ENCODE measurements around the gene UIMC1. TPM values are rescaled to one million over a fixed set of nuclear protein-coding genes. Genes with fewer than 3 reads are reported as not detected.

The UIMC1 gene
- total RNA-seq, 2 experiments from 2014 or later: 42.7 to 78.5 TPM

DNA sequence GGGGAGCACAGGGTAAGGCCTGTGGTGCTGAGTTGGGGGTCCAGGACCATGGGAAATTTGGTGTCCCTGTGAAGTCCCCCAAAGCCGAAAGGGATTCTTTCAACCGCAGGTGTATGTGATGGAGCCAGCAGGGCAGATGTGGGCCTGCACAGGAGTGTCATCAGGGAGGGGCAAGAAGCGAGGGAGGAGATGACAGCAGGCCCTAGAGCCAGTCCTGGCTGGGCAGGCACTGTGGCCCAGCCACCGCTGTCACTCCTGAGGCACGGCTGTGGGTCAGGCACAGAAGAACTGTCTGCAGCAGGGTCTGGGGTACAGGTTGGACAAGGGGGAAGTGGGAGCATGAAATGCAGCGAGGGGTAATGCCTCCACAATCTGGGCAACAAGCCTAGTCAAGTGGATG is 112.3 kb downstream of the UIMC1 start:
- ChIA-PET CTCF (ENCODE audit: unreplicated experiment) (no interaction called here), POLR2A (no interaction called here)
- intact Hi-C loops (cut with micrococcal nuclease; ENCODE audit: unreplicated experiment): no loop called here

DNA sequence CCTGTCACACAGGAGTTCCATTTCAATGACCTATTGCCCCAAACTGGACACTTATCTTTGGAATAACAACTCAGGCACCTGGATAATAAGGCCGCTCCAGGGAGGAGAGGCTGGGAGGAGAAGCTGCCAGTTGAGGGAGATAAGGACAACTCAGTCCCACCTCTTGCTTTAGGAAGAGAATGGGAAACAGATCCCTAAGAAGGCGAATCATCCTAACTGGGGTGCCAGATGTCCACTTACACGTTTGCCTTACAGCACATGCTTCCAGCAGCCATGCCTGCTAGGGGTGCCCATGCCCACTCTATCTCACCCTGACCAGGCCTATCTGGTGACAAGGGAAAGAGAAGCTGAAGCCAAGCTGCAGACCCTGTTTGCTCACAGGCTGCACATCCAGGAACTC is 113.9 kb downstream of the UIMC1 start:
- Histone ChIP-seq H4K20me1 (ENCODE audit: insufficient read depth, low read length) (no peaks in the 10 kb centered on the region), H3K36me3 (ENCODE audit: insufficient read depth, low read length) (no peaks in the 10 kb centered on the region), H3K4me3 (ENCODE audit: low read depth, low read length, poor library complexity, severe bottlenecking) (no peak overlapping the region), H3K9me3 (ENCODE audit: low read length) (no peaks in the 10 kb centered on the region), H3K4me2 (ENCODE audit: low read length) (no peak overlapping the region), H2AFZ (ENCODE audit: low read length) (no peak overlapping the region), H3K9me2 (ENCODE audit: insufficient read depth, low read length) (no peaks in the 10 kb centered on the region), H3K27ac (ENCODE audit: low read depth, low read length, poor library complexity, severe bottlenecking) (no peak overlapping the region), H3K4me1 (ENCODE audit: insufficient read depth, low read length, poor library complexity, severe bottlenecking) (no peaks in the 10 kb centered on the region), H3K79me2 (ENCODE audit: insufficient read depth, low read depth, low read length) (no peaks in the 10 kb centered on the region)
- DNase-seq (ENCODE audit: low spot score): no peak
- BruUV-seq (replicated peaks): no TSS peak
- intact Hi-C loops (cut with micrococcal nuclease; ENCODE audit: unreplicated experiment): no loop called here
- TF ChIP-seq, protein P1, sequence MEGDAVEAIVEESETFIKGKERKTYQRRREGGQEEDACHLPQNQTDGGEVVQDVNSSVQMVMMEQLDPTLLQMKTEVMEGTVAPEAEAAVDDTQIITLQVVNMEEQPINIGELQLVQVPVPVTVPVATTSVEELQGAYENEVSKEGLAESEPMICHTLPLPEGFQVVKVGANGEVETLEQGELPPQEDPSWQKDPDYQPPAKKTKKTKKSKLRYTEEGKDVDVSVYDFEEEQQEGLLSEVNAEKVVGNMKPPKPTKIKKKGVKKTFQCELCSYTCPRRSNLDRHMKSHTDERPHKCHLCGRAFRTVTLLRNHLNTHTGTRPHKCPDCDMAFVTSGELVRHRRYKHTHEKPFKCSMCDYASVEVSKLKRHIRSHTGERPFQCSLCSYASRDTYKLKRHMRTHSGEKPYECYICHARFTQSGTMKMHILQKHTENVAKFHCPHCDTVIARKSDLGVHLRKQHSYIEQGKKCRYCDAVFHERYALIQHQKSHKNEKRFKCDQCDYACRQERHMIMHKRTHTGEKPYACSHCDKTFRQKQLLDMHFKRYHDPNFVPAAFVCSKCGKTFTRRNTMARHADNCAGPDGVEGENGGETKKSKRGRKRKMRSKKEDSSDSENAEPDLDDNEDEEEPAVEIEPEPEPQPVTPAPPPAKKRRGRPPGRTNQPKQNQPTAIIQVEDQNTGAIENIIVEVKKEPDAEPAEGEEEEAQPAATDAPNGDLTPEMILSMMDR (conservative IDR thresholded peaks at IDR 0.05; ENCODE audit: low read length): no peak
- TF ChIP-seq EZH2phosphoT487 (IDR thresholded peaks at IDR 0.05; ENCODE audit: borderline replicate concordance, low read depth, low read length): no peak
- POLR2A ChIA-PET: no interaction called here
- CTCF ChIA-PET (ENCODE audit: unreplicated experiment): no interaction called here

More for the DNA sequence above, 112.3 kb downstream of the UIMC1 start:
- Histone ChIP-seq H3K4me3 (ENCODE audit: low read depth, low read length, poor library complexity, severe bottlenecking) (no peak overlapping the region), H4K20me1 (ENCODE audit: insufficient read depth, low read length) (no peaks in the 10 kb centered on the region), H3K79me2 (ENCODE audit: insufficient read depth, low read depth, low read length) (no peaks in the 10 kb centered on the region), H3K36me3 (ENCODE audit: insufficient read depth, low read length) (no peaks in the 10 kb centered on the region), H2AFZ (ENCODE audit: low read length) (no peak overlapping the region), H3K4me2 (ENCODE audit: low read length) (no peak overlapping the region), H3K9me3 (ENCODE audit: low read length) (no peaks in the 10 kb centered on the region), H3K4me1 (ENCODE audit: insufficient read depth, low read length, poor library complexity, severe bottlenecking) (no peaks in the 10 kb centered on the region), H3K9me2 (ENCODE audit: insufficient read depth, low read length) (no peaks in the 10 kb centered on the region), H3K27ac (ENCODE audit: low read depth, low read length, poor library complexity, severe bottlenecking) (no peak overlapping the region)
- no peak for DNase-seq (ENCODE audit: low spot score)
- TF ChIP-seq, protein P1 (conservative IDR thresholded peaks at IDR 0.05; ENCODE audit: low read length): no peak
- no peak for TF ChIP-seq EZH2phosphoT487 (IDR thresholded peaks at IDR 0.05; ENCODE audit: borderline replicate concordance, low read depth, low read length)
- no TSS peak for BruUV-seq (replicated peaks)

- Histone ChIP-seq H3K4me3 (ENCODE audit: low read depth, low read length, poor library complexity, severe bottlenecking) (no peak overlapping the region), H3K9me2 (ENCODE audit: insufficient read depth, low read length) (no peaks in the 10 kb centered on the region), H3K4me1 (ENCODE audit: insufficient read depth, low read length, poor library complexity, severe bottlenecking) (no peaks in the 10 kb centered on the region), H3K36me3 (ENCODE audit: insufficient read depth, low read length) (no peaks in the 10 kb centered on the region), H3K9me3 (ENCODE audit: low read length) (no peaks in the 10 kb centered on the region), H3K4me2 (ENCODE audit: low read length) (no peak overlapping the region), H3K79me2 (ENCODE audit: insufficient read depth, low read depth, low read length) (no peaks in the 10 kb centered on the region), H2AFZ (ENCODE audit: low read length) (no peak overlapping the region), H4K20me1 (ENCODE audit: insufficient read depth, low read length) (no peaks in the 10 kb centered on the region), H3K27ac (ENCODE audit: low read depth, low read length, poor library complexity, severe bottlenecking) (no peak overlapping the region)
- intact Hi-C loops (cut with micrococcal nuclease; ENCODE audit: unreplicated experiment): no loop called here
- CTCF ChIA-PET (ENCODE audit: unreplicated experiment): no interaction called here
- no TSS peak for BruUV-seq (replicated peaks)
- no peak for TF ChIP-seq EZH2phosphoT487 (IDR thresholded peaks at IDR 0.05; ENCODE audit: borderline replicate concordance, low read depth, low read length)
- TF ChIP-seq, protein P1 (conservative IDR thresholded peaks at IDR 0.05; ENCODE audit: low read length): no peak
- POLR2A ChIA-PET: no interaction called here
- DNase-seq (ENCODE audit: low spot score): no peak
Observed at GRCh38 chr5:176891331-176891958, 115.1 kb downstream of the UIMC1 start.
